CD4-positive, alpha-beta T cell treated with Interferon alpha-2 for 1 hour (primary cell): ENCODE data around the gene GUCY2C.

Experiments
- DNase-seq, 2 donors: peaks; one replicate each; pipeline ENCODE4 v3.0.0-alpha.2; 2020 to 2022

Gene GUCY2C

DNA sequence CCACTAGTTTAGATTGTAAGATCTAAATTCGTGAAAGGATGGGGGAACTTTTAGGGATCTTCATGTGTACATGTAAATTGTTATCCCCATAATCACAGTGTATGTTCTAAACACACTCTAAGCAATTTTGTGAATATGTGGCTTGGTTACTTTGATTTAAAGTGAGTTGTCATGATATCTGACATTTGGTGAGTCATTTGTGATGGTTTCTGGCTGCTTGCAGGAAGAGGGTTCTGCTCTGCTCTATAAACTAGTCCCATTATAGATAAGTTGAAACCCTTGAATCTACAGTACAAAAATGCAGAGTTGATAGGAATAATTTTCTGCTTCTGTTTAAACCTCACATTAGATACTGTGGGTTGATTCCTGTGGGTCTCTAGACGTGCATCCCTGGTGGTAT is 14.8 kb downstream of the GUCY2C start:
- no peak for DNase-seq

DNA sequence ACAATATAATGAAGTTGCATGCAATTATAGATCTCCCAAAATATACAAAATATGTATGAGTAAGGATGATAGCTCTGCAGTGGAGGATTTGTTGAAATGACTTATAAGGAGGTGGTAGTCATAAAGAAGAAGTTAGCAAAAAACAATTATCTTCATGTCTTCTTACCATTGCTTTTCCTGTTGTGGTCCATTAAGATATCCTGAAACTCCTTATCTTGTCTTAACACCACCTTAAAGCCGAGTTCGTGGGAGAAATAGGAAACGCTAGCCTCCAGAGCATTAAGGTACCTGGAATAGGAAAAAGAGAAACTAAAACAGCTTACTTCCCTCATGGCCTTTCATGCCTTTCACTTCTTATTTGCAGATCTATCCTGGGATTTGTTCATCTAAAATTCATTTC is 15.2 kb downstream of the GUCY2C start:
- no peak for DNase-seq

DNA sequence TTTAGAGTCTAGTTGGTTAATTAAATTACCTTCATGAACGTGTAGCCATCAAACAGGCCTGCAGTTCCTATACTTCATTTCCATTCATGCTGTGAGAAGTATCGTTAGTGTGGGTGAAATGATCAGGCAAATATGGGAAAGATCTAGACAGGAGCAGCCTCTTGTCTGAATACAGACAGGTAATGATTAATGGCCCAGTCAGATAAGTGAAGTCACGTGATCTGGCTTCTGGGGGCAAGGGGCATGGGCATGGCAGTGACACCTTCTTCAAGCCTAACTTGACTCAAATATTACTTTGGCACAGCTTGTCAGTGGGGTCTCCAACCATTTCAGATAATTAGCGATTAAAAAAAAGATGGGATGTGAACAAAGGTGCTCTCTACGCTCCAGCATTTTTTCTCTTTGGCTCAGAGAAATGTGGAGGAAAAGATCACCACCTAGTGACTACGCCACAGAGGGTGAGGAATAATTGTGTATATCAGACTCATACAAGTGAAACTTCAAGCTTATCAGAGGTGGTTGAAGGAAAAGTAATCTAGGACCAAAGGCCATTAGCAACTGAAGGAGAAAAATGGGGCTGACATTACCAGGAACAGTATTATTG is 17.8 kb downstream of the GUCY2C start:
- DNase-seq, result no peak

DNA sequence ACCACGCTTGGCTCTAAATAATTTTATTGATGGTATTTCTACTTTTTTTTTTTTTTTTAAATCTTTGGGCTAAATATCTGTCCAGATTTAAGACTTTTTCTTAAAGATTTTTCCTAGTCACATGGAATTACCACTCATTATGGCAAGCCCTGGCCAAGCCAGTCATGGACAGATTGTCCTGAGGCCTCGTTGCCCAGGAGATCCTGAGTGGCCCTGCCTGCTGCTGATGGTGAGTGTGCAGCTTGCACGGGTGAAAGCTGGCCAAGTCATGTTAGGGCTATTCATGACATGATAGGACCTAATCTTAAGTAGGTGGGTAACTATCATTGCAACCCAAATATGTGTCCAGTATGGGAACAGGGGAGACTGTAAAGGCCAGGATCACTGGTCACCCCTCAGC is 27.8 kb downstream of the GUCY2C start:
- no peak for DNase-seq

DNA sequence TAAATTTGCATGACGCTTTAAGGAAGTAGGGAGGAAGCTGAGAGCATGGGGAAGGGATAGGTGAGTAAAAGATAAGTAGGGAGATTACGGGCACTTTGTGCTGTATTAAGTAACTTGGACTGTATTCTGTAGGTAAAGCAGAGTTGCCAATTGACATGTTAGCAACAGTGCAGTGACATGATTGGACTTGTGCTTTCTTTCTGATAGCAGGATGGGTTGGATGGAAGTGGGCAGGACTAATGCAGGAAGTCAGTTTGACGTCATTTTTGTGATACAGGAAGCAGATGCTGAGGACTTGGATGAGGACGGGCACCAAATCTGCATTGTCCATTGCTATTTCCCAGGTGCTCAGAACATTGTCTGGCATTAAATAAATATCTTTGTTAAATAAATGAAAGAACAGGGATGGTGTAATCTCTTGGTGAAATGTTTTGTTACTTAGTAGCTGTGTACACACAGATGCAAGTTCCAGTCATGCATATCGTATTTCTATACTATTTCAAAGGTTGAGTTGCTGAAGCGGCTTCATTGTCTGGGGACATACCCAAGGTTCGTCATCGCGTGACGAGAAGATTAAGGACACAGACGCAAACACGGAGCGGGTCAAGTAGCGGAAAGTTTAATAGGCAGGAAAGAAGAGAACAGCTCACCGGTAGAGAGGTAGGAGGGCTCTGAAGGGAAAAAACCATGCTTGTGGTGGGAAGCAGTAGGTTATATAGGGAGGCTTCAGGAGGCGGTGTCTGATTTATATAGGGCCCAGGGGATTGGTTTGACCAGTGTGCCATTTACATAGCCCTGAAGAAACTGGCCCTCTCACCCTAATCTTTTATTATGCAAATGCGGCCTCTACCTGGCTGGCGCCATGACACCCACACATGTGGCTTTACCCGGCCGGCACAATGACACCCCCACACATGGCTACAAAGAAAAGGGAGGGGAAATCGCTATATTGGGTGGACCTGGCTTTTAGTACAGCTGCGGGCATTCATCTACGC is 30.7 kb downstream of the GUCY2C start:
- DNase-seq, result no peak

DNA sequence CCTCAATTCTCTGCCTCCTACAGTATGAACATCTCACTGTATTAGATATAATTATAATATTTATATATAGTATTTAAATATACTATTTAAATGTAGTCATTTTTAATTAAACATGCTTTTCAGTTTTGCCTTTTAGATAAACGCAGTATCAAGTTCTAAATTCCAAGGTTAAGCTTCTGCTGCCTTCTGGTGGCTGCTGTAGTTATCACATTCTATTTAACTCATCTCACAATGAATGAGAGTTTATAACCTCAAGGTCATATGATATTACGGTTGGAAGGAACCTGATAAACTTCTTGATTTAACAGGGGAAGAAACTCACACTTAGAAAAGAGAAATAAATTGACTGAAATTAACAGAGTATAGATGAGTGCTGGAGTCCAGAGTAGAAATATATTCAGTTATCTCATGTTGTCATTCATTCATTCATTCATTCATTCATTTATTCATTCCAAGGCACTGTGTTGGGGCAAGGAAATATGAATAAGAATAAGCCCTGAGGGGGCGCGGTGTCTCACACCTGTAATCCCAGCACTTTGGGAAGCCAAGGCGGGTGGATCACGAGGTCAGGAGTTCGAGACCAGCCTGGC is 31.9 kb downstream of the GUCY2C start:
- DNase-seq, result peak; percentile 22 to 66

DNA sequence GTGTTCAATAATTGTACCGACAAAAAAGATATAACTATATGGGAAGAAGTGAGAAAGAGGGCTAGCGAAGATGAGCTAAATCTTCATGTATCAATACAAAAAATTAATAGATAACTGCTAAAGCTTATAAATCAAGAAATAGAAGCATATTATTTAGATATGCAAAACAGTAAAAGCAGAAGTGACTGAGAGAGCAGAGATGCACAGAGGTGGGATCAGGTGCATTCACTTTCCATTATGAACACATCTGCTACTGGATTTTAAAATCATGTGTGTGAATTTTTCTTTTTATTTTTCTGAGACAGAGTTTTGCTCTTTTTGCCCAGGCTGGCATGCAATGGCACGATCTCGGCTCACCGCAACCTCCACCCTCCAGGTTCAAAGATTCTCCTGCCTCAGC is 33.4 kb downstream of the GUCY2C start:
- DNase-seq, result no peak

DNA sequence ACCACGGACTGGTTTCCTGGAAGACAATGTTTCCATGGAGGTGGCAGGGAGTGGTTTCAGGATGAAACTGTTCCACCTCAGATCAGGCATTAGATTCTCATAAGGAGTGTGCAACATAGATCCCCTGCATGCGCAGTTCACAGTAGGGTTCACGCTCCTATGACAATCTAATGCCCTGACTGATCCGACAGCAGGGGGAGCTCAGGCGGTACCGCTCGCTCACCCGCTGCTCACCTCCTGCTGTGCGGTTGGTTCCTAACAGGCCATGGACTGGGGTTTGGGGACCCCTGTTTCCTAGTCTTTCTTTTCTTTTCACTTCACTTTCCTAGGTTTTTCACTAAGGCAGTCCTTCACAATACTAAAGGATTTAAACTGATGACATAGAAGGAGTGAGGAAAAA is 39.6 kb downstream of the GUCY2C start:
- no peak for DNase-seq

DNA sequence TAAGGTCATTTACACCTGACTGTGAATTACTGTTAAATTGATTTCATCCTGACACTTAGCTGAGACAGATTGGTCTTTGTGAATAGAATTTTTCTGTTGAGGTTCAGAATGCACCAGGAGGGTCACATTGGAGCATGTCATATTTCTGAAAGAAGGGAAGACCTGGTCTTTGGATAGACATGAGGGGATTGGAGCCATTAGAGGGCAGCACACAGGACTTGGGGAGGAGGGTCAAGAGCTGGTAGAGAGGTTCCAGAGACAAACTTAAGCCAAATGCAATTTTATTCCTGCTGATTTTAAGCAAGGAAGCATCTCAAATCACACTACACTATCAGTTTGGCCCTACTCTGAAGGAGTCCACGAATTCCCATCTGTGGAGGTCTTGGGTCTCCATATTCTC is 41.1 kb downstream of the GUCY2C start:
- DNase-seq, result no peak

DNA sequence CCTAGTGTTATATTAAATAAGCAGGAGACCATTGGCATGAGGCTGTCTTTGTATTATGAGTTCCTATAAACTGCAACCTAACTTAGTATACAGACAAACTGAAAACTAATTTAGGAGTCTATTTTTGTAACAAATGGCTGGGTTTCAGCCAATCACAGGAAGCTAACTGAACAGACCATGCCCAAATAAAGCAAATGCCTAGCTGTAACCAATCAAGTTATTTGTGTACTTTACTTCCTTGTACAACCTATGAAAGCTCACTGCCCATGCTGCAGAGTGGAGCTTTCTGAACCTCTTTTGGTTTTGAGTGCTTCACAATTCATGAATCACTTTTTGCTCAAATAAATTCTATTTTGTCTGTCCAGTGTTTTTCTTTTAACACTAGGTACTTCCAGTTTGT is 41.6 kb downstream of the GUCY2C start:
- no peak for DNase-seq

DNA sequence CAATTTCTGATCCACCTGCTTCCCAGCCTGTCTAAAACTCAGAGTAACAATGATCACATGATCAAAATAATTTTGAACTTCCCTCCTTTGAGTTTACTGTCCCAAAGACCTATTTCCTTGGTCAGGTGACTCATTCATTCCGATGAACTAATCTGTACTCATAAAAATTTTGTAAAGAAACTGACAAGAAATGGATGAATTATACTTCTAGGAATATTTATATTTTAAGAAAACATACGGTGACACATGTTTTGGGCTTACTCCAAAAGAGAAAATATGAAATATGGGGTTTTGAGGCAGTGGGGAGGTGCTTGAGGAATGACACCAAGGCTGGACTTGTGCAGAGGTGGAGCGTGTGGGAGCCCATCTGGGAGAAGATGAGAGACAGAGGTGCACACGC is 42.0 kb downstream of the GUCY2C start:
- no peak for DNase-seq

DNA sequence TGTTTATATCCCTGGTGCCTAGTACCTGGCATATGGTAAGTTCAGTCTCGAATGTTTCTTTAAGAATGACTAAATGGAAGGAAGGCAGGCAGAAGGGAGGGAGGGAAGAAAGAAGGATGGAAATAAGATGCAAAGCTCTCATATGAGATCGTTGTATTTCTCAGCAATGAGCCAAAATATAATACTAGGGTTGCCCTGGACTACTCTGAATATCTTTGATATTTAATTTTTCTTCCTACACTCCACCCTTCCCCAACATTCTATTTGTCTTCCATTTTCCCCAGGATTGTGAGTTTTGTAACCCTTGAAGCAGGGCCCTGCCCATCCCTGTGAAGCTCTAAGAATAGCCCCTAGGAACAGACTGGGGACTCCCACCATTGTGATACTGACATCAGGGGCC is 43.9 kb downstream of the GUCY2C start:
- DNase-seq, result no peak

DNA sequence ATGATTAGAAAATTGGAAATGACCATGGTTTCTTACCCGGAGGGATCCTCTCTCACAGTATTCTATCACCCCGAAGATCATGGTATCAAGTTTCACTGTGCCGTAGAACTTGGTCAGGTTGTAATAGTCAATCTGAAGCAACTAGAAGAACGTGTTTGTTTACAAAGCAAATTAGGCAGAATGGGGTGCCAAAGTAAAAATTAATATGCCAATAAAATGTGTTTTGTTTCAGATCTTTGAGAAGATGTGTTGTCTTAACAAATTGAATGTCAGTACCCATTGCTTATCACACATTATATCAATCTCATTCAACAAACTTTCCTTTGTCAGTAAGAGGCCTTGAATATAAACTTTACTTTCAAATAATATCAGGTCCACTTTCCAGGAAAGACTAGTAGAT is 45.0 kb downstream of the GUCY2C start:
- no peak for DNase-seq

DNA sequence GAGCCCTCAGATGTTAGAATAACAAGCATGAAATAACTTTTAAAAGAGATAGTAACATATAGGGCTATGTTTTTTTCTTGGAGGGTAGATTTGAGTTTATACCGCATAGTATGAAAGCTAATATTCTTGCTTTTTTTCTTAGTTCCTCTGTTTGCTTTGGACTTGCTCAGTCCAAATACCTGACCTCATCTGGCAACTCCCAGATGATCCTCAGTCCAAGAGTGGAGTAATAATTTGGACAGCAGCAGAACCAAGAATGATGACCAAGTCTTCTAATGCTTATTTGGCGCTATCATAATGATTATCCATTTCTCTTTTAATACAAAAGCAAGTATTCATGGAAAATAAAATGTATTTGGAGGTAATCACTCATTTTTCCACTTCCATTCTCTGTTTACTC is 45.6 kb downstream of the GUCY2C start:
- DNase-seq, result no peak

DNA sequence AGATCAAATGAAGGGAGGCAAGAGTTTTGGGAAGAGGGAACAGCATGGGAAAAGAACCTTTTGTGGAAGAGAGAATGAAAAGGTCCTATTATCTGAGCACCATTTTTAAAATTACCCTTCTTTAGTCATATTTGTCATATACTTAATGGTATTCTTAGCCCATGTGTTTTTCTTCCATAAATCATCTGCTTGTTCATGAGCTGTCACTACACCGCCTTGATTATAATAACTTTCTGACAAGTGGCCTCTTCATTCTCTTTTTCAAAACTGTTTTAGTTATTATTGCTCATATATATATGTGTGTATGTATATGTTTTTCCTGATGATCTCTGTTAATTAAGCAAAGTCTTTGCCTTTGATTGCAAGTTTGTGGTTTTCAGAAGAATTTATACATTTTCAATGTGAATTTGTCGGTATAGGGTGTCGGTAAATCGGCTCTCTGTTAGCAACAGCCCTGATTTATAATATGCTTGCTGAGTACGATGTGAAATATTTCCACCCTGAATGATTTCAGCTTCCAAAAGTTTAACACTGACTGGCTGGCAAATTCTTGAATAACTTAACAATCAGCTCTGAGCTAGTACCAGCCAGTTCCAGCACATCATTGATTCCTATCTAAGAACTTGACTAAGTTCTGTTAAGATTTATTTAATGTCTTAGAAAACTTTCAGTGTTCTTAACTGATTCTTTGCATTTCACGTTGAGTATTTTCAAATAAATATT is 49.2 kb downstream of the GUCY2C start:
- no peak for DNase-seq

DNA sequence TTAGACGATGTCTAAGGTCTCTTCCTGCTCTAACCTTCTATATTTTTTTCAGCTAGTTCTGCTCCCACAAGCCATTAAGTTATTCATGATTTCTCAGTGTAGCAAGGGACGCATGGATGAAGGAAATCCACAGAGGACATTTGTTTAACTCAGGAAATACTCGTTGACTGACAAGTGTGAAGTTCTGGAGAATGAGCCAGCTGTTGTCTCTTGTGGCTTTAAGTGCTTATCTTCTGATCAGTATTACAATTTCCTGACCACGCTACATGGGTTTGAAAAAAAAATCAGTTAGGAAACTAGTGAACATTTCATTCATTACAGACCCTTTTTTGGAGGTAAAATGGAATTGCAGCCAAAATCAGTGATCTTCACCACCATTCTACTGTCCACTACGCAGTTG is 53.1 kb downstream of the GUCY2C start:
- DNase-seq, result peak in 1 of 2 donors; percentile 40

DNA sequence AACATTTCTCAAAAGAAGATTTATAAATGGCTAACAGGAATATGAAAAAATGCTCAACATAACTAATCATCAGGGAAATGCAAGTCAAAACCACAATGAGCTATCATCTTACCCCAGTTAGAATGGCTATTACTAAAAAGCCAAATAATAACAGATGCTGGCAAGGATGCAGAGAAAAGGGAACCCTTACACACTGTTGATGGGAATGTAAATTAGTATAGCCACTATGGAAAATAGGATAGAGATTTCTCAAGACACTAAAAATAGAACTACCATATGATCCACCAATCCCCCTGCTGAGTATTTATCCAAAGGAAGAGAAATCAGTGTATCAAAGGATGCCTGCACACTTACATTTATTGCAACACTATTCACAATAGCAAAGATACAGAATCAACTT is 58.3 kb downstream of the GUCY2C start:
- DNase-seq, result no peak

DNA sequence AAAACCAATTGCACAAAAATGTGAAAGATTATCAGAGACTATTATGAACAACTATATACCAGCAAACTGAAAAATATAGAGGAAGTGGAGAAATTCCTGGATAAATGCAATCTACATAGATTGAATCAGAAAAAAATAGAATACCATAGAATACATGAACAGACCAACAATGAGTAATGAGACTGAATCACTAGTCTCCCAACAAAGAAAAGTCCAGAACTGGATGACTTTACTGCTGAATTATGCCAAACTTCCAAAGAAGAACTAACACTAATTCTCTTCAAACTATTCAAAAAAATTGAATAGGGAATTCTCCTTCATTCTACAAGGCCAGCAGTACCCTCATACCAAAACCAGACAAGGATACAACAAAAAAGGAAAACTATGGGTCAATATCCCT is 60.6 kb downstream of the GUCY2C start:
- no peak for DNase-seq

DNA sequence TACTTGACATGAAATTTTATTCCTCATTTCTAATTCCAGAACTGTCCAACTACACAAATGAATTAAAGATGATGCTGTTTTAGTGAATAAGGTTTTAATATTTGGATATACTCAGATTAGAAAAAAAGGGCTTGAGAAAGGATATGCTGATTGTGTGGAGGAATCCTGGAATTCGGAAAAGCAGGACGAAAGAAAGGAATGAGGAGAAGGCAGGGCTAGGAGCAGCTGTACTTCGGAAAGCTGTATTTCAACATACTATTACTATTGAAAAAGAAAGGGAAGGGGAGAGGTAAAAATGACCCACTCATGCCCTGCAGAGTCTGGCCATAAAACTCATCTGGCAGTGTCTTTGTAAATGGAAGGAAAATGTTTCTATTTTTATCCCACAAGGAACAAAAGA is 65.6 kb downstream of the GUCY2C start:
- no peak for DNase-seq

DNA sequence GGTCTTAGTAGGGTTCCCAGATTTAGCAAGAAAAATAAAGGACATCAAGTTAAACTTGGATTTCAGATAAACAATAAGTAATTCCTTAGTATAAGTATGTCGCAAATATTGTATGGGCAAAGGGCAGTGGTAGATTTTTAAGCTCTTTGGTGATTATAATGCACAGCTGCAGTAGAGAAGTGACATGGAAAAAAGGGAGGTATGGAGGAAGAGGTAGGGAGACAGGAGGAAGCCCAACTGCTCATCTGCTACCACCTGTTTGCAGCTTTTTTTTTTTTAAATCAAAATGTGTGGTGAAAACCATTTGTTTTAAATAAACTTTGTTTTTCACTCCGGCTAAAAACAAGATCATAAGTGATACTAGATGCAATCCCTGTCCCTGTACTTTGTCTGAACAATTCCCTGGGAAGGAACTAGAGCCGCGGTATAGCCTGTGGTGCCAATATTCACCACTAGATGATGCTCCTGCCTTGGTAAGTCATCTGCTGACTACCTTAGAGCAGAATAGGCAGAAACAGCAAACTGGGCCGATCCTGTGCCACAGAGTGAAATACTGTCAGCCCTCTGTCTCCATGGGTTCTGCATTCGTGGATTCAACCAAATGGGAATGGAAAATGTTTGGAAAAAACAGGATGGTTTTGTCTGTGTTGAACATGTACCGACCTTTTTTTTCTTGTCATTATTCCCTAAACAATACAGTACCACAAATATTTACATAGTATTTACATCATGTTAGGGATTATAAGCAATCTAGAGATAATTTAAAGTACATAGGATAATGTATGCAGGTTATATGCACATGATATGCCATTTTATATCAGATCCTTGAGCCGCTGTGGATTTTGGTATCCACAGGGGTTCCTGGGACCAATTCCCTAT is 66.3 kb downstream of the GUCY2C start:
- peak; percentile 59 to 72 for DNase-seq

DNA sequence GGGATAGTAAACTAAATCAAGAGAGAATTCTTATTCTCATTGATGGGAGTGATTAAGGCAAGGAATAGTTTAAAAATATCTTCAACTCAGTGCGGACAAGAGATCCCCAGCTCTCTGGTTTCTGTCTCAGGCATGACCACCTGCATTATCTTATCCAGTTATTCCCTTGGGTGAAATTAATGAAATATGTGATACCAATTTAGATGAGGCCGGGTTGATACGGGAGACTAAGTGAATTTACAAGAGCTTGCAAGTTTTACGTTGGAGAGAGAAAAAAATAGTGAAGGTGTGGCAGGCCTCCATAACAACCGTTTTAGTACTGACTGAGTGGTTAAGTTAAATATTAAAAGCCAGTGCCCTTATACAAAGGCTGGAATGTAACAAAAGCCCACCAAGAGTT is 67.6 kb downstream of the GUCY2C start:
- DNase-seq, result no peak

DNA sequence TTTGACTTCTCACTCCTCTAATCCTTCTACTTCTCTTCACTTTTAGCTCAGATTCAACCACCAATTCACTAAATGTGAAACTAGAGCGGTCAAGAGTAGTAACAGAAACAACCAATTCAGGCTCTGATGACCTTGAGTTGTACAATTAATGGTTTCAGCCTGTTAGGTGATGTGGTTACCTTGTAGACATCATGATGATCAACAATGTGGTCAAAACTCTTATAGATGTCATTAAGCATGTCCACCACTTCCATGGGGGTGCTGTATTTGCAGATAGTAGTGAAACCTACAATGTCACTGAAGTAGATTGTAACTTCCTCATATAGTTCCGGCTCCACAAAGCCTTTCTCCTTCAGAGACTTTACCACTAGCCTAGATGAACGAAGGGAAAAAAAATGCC is 74.6 kb downstream of the GUCY2C start:
- no peak for DNase-seq
